ENCODE results near the gene ATF6B. TPM values are rescaled to one million over a fixed set of nuclear protein-coding genes. Genes with fewer than 3 reads are reported as not detected.

The ATF6B gene
- total and polyA plus RNA-seq, 2 of the 8 experiments (the other 6 are each of a cell fraction or from before 2014, with no cell fraction given), result 38.1 to 42.2 TPM

DNA sequence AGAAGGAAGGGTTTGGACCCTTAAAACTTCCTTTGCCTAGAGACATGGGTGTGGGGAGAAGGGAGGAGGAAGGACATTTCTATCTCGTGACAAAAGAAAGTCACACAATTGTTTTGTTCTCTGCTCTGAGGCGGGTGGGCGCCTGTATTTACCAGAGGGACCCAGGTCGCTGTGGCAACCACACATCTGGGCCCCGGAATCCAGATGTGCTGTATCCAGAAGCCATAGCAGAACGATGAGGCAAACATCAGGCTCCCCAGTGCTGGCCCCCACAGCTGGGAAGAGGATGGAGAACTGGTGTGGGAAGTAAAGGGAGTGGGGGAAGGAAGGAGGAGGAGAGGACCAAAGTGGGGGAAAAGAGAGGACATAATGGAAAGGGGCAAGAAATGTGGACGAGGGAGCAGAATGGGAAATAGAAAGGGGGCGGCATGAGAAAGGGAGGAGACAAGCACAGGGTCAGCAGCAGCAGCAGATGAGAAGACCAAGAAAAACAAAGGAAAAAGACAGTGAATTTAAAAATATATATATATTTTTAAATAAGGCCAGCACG, 15.5 kb downstream of the ATF6B start:
- TF ChIP-seq RFX5 (IDR thresholded peaks at IDR 0.05; ENCODE audit: borderline replicate concordance, low read depth, low read length), result no peak
- no peak for TF ChIP-seq TBP (IDR thresholded peaks at IDR 0.05; ENCODE audit: low read depth, low read length)
- TF ChIP-seq E2F6 (IDR thresholded peaks at IDR 0.05), result no peak
- TF ChIP-seq, protein P1, sequence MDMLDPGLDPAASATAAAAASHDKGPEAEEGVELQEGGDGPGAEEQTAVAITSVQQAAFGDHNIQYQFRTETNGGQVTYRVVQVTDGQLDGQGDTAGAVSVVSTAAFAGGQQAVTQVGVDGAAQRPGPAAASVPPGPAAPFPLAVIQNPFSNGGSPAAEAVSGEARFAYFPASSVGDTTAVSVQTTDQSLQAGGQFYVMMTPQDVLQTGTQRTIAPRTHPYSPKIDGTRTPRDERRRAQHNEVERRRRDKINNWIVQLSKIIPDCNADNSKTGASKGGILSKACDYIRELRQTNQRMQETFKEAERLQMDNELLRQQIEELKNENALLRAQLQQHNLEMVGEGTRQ (IDR thresholded peaks at IDR 0.05; ENCODE audit: low read length), result no peak
- no peak for TF ChIP-seq TCF12 (IDR thresholded peaks at IDR 0.05; ENCODE audit: low read depth, low read length)
- TF ChIP-seq PHF8 (conservative IDR thresholded peaks at IDR 0.05; ENCODE audit: low read depth, low read length), result no peak
- no peak for TF ChIP-seq YY1 (IDR thresholded peaks at IDR 0.05; ENCODE audit: low read depth, low read length)
- no peak for TF ChIP-seq CTBP2 (IDR thresholded peaks at IDR 0.05; ENCODE audit: borderline replicate concordance, insufficient read depth, insufficient read length, low read length)
- WGBS, 2 experiments (ENCODE audit: extremely low coverage in 1 of 2, insufficient coverage in 1 of 2, insufficient read length in 1 of 2, insufficient replicate concordance in 2 of 2, low coverage in 1 of 2, low lambda C conversion rate in 2 of 2, missing lambda C conversion rate in 1 of 2), result 93% methylated on average over 7 of the region's 9 CpGs; no CpG with 5 or more reads in 1 of the 2 experiments
- Histone ChIP-seq H3K14ac (ENCODE audit: insufficient read length) (no peak overlapping the region), H3K56ac (replicated peaks; ENCODE audit: insufficient read length, low read depth, low read length) (no peak overlapping the region), H4K8ac (ENCODE audit: extremely low read depth, insufficient read depth, low read length) (no peak overlapping the region), H2BK15ac (ENCODE audit: low read length) (no peak overlapping the region), H3K4ac (replicated peaks; ENCODE audit: insufficient read length, low read depth, low read length) (no peak overlapping the region), H2BK120ac (replicated peaks; ENCODE audit: low read depth, low read length) (no peak overlapping the region), H4K5ac (ENCODE audit: insufficient read length, low read depth, low read length) (no peak overlapping the region), H4K91ac (replicated peaks; ENCODE audit: insufficient read length, low read length) (no peak overlapping the region), H3K4me3 (ENCODE audit: extremely low read depth in 1 of 4, insufficient read depth in 2 of 4, low read depth in 3 of 4, low read length in 4 of 4) (no peak overlapping the region), H3K9ac (replicated peaks in 1 of 4; ENCODE audit: extremely low read depth in 1 of 4, low read depth in 3 of 4, low read length in 3 of 4) (no peak overlapping the region), H2AFZ (ENCODE audit: low read length) (no peak overlapping the region), H3K79me2 (ENCODE audit: control insufficient read depth in 1 of 2, insufficient read depth in 2 of 2, low read length in 2 of 2) (no peaks in the 10 kb centered on the region), H3K9me3 (ENCODE audit: insufficient read depth in 2 of 2, low read depth in 1 of 2, low read length in 1 of 2) (no peaks in the 10 kb centered on the region), H3K36me3 (ENCODE audit: control insufficient read depth in 2 of 4, insufficient read depth in 4 of 4, low read length in 3 of 4) (peaks cover 5 to 14% (median 6%) of the 10 kb centered on the region in 4 experiments; a peak in 4 of 8 replicates), H3K27me3 (replicated peaks in 1 of 4; ENCODE audit: control insufficient read depth in 3 of 4, extremely low read depth in 1 of 4, insufficient read depth in 3 of 4, low read length in 3 of 4) (peaks cover 0 to 9% (median 6%) of the 10 kb centered on the region in 4 experiments; a peak in 5 of 7 replicates), H3K4me1 (replicated peaks in 1 of 4; ENCODE audit: control insufficient read depth in 3 of 4, insufficient read depth in 4 of 4, low read length in 3 of 4) (peaks cover 2 to 15% (median 9%) of the 10 kb centered on the region in 4 experiments), H2AK5ac (ENCODE audit: low read depth, low read length) (no peak overlapping the region), H3K18ac (ENCODE audit: extremely low read depth, low read length) (no peak overlapping the region), H3K4me2 (ENCODE audit: insufficient read depth in 1 of 2, low read depth in 2 of 2, low read length in 2 of 2) (no peak overlapping the region), H3K23me2 (ENCODE audit: low read depth, low read length) (no peaks in the 10 kb centered on the region), H2BK20ac (ENCODE audit: low read length) (no peak overlapping the region), H2BK5ac (ENCODE audit: low read depth, low read length) (no peak overlapping the region), H3K79me1 (ENCODE audit: low read depth, low read length) (no peaks in the 10 kb centered on the region), H2BK12ac (ENCODE audit: low read depth, low read length) (no peak overlapping the region), H3K27ac (ENCODE audit: low read depth, low read length) (no peak overlapping the region), H3K23ac (ENCODE audit: insufficient read length) (no peak overlapping the region), H4K20me1 (replicated peaks in 1 of 2; ENCODE audit: control insufficient read depth in 1 of 2, insufficient read depth in 2 of 2, low read length in 2 of 2) (peaks cover 3 to 5% of the 10 kb centered on the region in 2 experiments)
- POLR2A ChIA-PET (ENCODE audit: partially characterized antibody), result interaction anchor here (1.2 to 1.5 kb wide), 2 partner anchors 25 to 36 kb away, joined by 3 read pairs; no protein-coding TSS in a partner anchor
- no peak for DNase-seq (ENCODE audit: low read depth in 1 of 2, low spot score in 2 of 2)
- CTCF ChIA-PET (ENCODE audit: partially characterized antibody), result interaction anchor here (0.9 kb wide), 1 partner anchor 64 kb away, joined by 4 read pairs; no protein-coding TSS in a partner anchor
- no peak for FAIRE-seq

Measured in H1 (cell line).